Lower leg skin (tissue), 4 donors: ENCODE results near the gene C2orf69. TPM values are rescaled to one million over a fixed set of nuclear protein-coding genes. Genes with fewer than 3 reads are reported as not detected.

ENCODE experiments used
- DNase-seq, 2 donors: peaks; one replicate each; pipeline ENCODE4 v3.0.0-alpha.2; 2019; ENCODE audit warnings: low spot score in 2 of 2
- H3K4me3 ChIP-seq: fragments of 200-600 bp; sonication (generic); 2 replicates; pipeline ENCODE4 v1.5.1; 2017; ENCODE audit warnings: mild to moderate bottlenecking, low read depth; ENCODE audit not compliant: poor library complexity, severe bottlenecking
- CTCF ChIP-seq, 3 donors: fragments of 450-650 bp; IDR thresholded peaks; one replicate each; pipeline ENCODE4 v1.5.1; 2016; ENCODE audit warnings: antibody characterized with exemption in 3 of 3, mild to moderate bottlenecking in 3 of 3, moderate library complexity in 2 of 3
- POLR2A ChIP-seq, 2 donors: fragments of 450-650 bp; IDR thresholded peaks; one replicate each; pipeline ENCODE4 v1.6.1; 2016 to 2017; ENCODE audit warnings: antibody characterized with exemption in 2 of 2, mild to moderate bottlenecking in 1 of 2, moderate library complexity in 1 of 2
- WGBS, 2 donors: methylation state at CpG; one replicate each; pipeline ENCODE4 v1.1.5; 2018; 5-methylcytosine and 5-hydroxymethylcytosine counted together
- intact Hi-C: fragments of 100-400 bp; cut with DNase I; formaldehyde crosslinking; loops from one replicate; pipeline ENCODE4 v1.15.0; 2023; ENCODE audit warnings: low total_unique reads
- total RNA-seq, 4 donors: library from RNA; depleted of rRNA; stranded (reverse); fragments of >200 nt; gene quantifications; one replicate each; pipeline ENCODE4 v1.1.0, GENCODE V29; 2016

Gene C2orf69
- total RNA-seq, 4 donors from 2014 or later = 12.1 to 13.7 (median 12.9) TPM

GRCh38 chr2:199869653-199870052 is 41.4 kb upstream of the C2orf69 start:
- TF ChIP-seq POLR2A (IDR thresholded peaks at IDR 0.05) = no peak
- no peak for TF ChIP-seq CTCF (IDR thresholded peaks at IDR 0.05)
- H3K4me3 ChIP-seq = no peak overlapping the region
- WGBS, 2 donors = 26 to 50% methylated on average over 1 of the region's 1 CpG
- intact Hi-C loops = no loop called here
- no peak for DNase-seq

GRCh38 chr2:199870581-199870980 is 40.5 kb upstream of the C2orf69 start:
- no peak for TF ChIP-seq CTCF (IDR thresholded peaks at IDR 0.05)
- no peak for TF ChIP-seq POLR2A (IDR thresholded peaks at IDR 0.05)
- no peak overlapping the region for H3K4me3 ChIP-seq
- DNase-seq = no peak
- 33 to 48% methylated on average over 1 of the region's 1 CpG for WGBS, 2 donors
- intact Hi-C loops = no loop called here

- no peak overlapping the region for H3K4me3 ChIP-seq
- no peak for DNase-seq
- intact Hi-C loops = no loop called here
- WGBS, 2 donors = 89 to 100% methylated on average over 1 of the region's 1 CpG
- TF ChIP-seq POLR2A (IDR thresholded peaks at IDR 0.05) = no peak
- no peak for TF ChIP-seq CTCF (IDR thresholded peaks at IDR 0.05)
Measured at GRCh38 chr2:199874209-199874608, 36.9 kb upstream of the C2orf69 start.

- DNase-seq = no peak
- intact Hi-C loops = no loop called here
- WGBS, 2 donors = 61 to 71% methylated on average over 1 of the region's 1 CpG
- no peak for TF ChIP-seq CTCF (IDR thresholded peaks at IDR 0.05)
- TF ChIP-seq POLR2A (IDR thresholded peaks at IDR 0.05) = no peak
- H3K4me3 ChIP-seq = no peak overlapping the region
Measured at GRCh38 chr2:199875400-199875799, 35.7 kb upstream of the C2orf69 start.

GRCh38 chr2:199882667-199883066 is 28.4 kb upstream of the C2orf69 start:
- no peak overlapping the region for H3K4me3 ChIP-seq
- intact Hi-C loops = no loop called here
- TF ChIP-seq POLR2A (IDR thresholded peaks at IDR 0.05) (no peak), CTCF (IDR thresholded peaks at IDR 0.05) (no peak)
- DNase-seq = no peak

- TF ChIP-seq POLR2A (IDR thresholded peaks at IDR 0.05) (no peak), CTCF (IDR thresholded peaks at IDR 0.05) (no peak)
- intact Hi-C loops = no loop called here
- DNase-seq = no peak
- 80 to 81% methylated on average over 6 of the region's 6 CpGs for WGBS, 2 donors
- no peak overlapping the region for H3K4me3 ChIP-seq
Measured at GRCh38 chr2:199883474-199884212, 27.4 kb upstream of the C2orf69 start.
